Panc1 (cell line): Measurements from ENCODE around the gene MRGPRX1. TPM values are rescaled to one million over a fixed set of nuclear protein-coding genes. Genes with fewer than 3 reads are reported as not detected.

Experiments
- ATAC-seq: fragments of 200-7000 bp; cut with Tn5 transposase; 2 replicates; pipeline ENCODE4 v1.9.1; 2020; ENCODE audit warnings: mild to moderate bottlenecking, moderate library complexity
- BruUV-seq: library from RNA; stranded (reverse); fragments of 400-500 nt; replicated peaks from 2 replicates; lab custom pipeline; 2021; lab: Mats Ljungman, UMichigan
- CTCF ChIA-PET: fragments of 300-600 bp; sonication (Branson Sonifier 250); formaldehyde crosslinking; loops from one replicate; lab custom pipeline; 2022; ENCODE audit warnings: antibody characterized with exemption; lab: Charles Lee
- POLR2A ChIA-PET: fragments of 300-600 bp; sonication (Branson Sonifier 250); formaldehyde crosslinking; loops from one replicate; lab custom pipeline; 2022; ENCODE audit warnings: antibody characterized with exemption; lab: Charles Lee
- DNase-seq: peaks from one replicate; pipeline ENCODE4 v3.0.0-alpha.2; 2010; ENCODE audit warnings: low read depth, low spot score
- H3K27ac ChIP-seq: 2 replicates; pipeline ENCODE4 v1.5.1; 2011; ENCODE audit warnings: mild to moderate bottlenecking, low read length, inconsistent platforms
- H3K27me3 ChIP-seq: fragments of 200-500 bp; sonication (Bioruptor generic); 2 replicates; pipeline ENCODE4 v1.6.0; 2014; ENCODE audit warnings: low read length, inconsistent platforms; ENCODE audit not compliant: control insufficient read depth, insufficient read depth
- H3K36me3 ChIP-seq: fragments of 200-500 bp; sonication (Bioruptor generic); 2 replicates; pipeline ENCODE4 v1.5.1; 2014; ENCODE audit warnings: inconsistent platforms, mild to moderate bottlenecking, low read length, moderate library complexity; ENCODE audit not compliant: control insufficient read depth, insufficient read depth
- H3K4me1 ChIP-seq: 2 replicates; pipeline ENCODE4 v1.5.1; 2011; ENCODE audit warnings: inconsistent platforms, mild to moderate bottlenecking, low read length, moderate library complexity; ENCODE audit not compliant: control insufficient read depth, insufficient read depth
- H3K4me3 ChIP-seq, 2 experiments: 2 replicates each; pipeline ENCODE4 v1.5.1; 2011 to 2012; ENCODE audit warnings: low read depth in 2 of 2, low read length in 2 of 2, mild to moderate bottlenecking in 2 of 2, inconsistent platforms in 1 of 2, moderate library complexity in 1 of 2
- H3K9me3 ChIP-seq: fragments of 200-500 bp; sonication (Bioruptor generic); 2 replicates; pipeline ENCODE4 v1.5.1; 2014; ENCODE audit warnings: low read depth, mild to moderate bottlenecking, inconsistent platforms, low read length, moderate library complexity; ENCODE audit not compliant: control insufficient read depth, insufficient read depth
- CTCF ChIP-seq: fragments of 450-650 bp; IDR thresholded peaks from 2 replicates; pipeline ENCODE4 v1.5.1; 2017; ENCODE audit warnings: mild to moderate bottlenecking
- POLR2AphosphoS5 ChIP-seq: IDR thresholded peaks from 2 replicates; pipeline ENCODE4 v1.6.1; 2012; ENCODE audit warnings: mild to moderate bottlenecking, low read depth, low read length, moderate library complexity
- REST ChIP-seq, 2 experiments: IDR thresholded peaks; 2 replicates each; pipeline ENCODE4 v1.6.1; 2011 to 2012; ENCODE audit warnings: low read depth in 2 of 2, control low read depth in 1 of 2, low read length in 1 of 2, mild to moderate bottlenecking in 1 of 2, moderate library complexity in 1 of 2; ENCODE audit not compliant: insufficient read depth in 1 of 2
- SIN3A ChIP-seq: IDR thresholded peaks from 2 replicates; pipeline ENCODE4 v1.6.1; 2012; ENCODE audit warnings: low read depth, mild to moderate bottlenecking, low read length, moderate library complexity, borderline replicate concordance; ENCODE audit not compliant: insufficient read depth
- TCF7L2 ChIP-seq: IDR thresholded peaks from 2 replicates; pipeline ENCODE4 v1.6.1; 2011; ENCODE audit warnings: mild to moderate bottlenecking, low read depth, low read length, inconsistent platforms
- in situ Hi-C: cut with HindIII; loops from 2 replicates; pipeline ENCODE4 v1.10.0; 2016; ENCODE audit warnings: low sequenced_read_pairs, low pct_unique_long_range_greater_than_20kb
- intact Hi-C: fragments of 100-400 bp; cut with micrococcal nuclease; formaldehyde crosslinking; loops from one replicate; pipeline ENCODE4 v1.10.0; 2022; ENCODE audit not compliant: unreplicated experiment
- total RNA-seq: library from RNA; stranded (reverse); gene quantifications from one replicate; pipeline ENCODE4 v1.2.1, GENCODE V29; 2021; ENCODE audit not compliant: unreplicated experiment

The MRGPRX1 gene
- total RNA-seq, 1 experiment from 2014 or later = not detected

- CTCF ChIA-PET = no interaction called here
- H3K4me3 ChIP-seq = no peak overlapping the region
- in situ Hi-C loops = no loop called here
- POLR2A ChIA-PET = no interaction called here
- no peaks in the 10 kb centered on the region for H3K9me3 ChIP-seq
- TF ChIP-seq TCF7L2 = no peak
- TF ChIP-seq CTCF = no peak
- TF ChIP-seq SIN3A = no peak
- no peak for TF ChIP-seq POLR2AphosphoS5
- no peak for TF ChIP-seq REST (IDR thresholded peaks at IDR 0.05; ENCODE audit: insufficient read depth in 1 of 2, low read depth in 2 of 2, low read length in 1 of 2)
- intact Hi-C loops = no loop called here
- no peak for ATAC-seq
- H3K36me3 ChIP-seq = no peaks in the 10 kb centered on the region
- no peak for DNase-seq
- BruUV-seq = no TSS peak
- no peaks in the 10 kb centered on the region for H3K4me1 ChIP-seq
- H3K27ac ChIP-seq = no peak overlapping the region
- no peaks in the 10 kb centered on the region for H3K27me3 ChIP-seq
These were observed 47.5 kb upstream of the MRGPRX1 start for GRCh38 chr11:18986744-18987143.

- intact Hi-C loops = no loop called here
- H3K36me3 ChIP-seq = no peaks in the 10 kb centered on the region
- no peaks in the 10 kb centered on the region for H3K9me3 ChIP-seq
- ChIA-PET CTCF (no interaction called here), POLR2A (no interaction called here)
- DNase-seq = no peak
- no peak for ATAC-seq
- H3K4me1 ChIP-seq = no peaks in the 10 kb centered on the region
- BruUV-seq = no TSS peak
- in situ Hi-C loops = no loop called here
- no peak overlapping the region for H3K4me3 ChIP-seq
- no peak overlapping the region for H3K27ac ChIP-seq
- H3K27me3 ChIP-seq = no peaks in the 10 kb centered on the region
- no peak for TF ChIP-seq POLR2AphosphoS5
- TF ChIP-seq TCF7L2 = no peak
- no peak for TF ChIP-seq CTCF
- TF ChIP-seq REST (IDR thresholded peaks at IDR 0.05; ENCODE audit: insufficient read depth in 1 of 2, low read depth in 2 of 2, low read length in 1 of 2) = no peak
- TF ChIP-seq SIN3A = no peak
These were observed 42.7 kb upstream of the MRGPRX1 start for GRCh38 chr11:18981897-18982296.
